Heart right ventricle (tissue), 16 donors: Measurements from ENCODE around the gene LUC7L. TPM values are rescaled to one million over a fixed set of nuclear protein-coding genes. Genes with fewer than 3 reads are reported as not detected.
"Not testable (repeated sequence)": the region's sequence is repeated elsewhere in the genome, so short reads cannot be mapped to it uniquely, and the experiment has no call there.

Source experiments
- ATAC-seq, 8 donors: fragments of 200-7000 bp; cut with Tn5 transposase; one replicate each; pipeline ENCODE4 v1.9.1; 2020; ENCODE audit warnings: mild to moderate bottlenecking in 8 of 8, moderate library complexity in 8 of 8, moderate number of reproducible peaks in 1 of 8
- DNase-seq, 2 donors: peaks; one replicate each; pipeline ENCODE4 v3.0.0-alpha.2; 2020
- H3K27ac ChIP-seq, 10 donors: fragments of 200-600 bp; sonication (generic) in 2 of 10; one replicate each; pipeline versions ENCODE4 v1.5.0 to v1.8.0; 2020 to 2022; ENCODE audit warnings: mild to moderate bottlenecking in 3 of 10
- H3K27me3 ChIP-seq, 7 donors: fragments of 200-600 bp; one replicate each; pipeline ENCODE4 v1.8.0; 2021 to 2022; ENCODE audit warnings: mild to moderate bottlenecking in 2 of 7
- H3K36me3 ChIP-seq, 9 donors: fragments of 200-600 bp; sonication (generic) in 1 of 9; one replicate each; pipeline versions ENCODE4 v1.5.0 to v1.8.0; 2020 to 2022; ENCODE audit warnings: mild to moderate bottlenecking in 2 of 9
- H3K4me1 ChIP-seq, 9 donors: fragments of 200-600 bp; sonication (generic) in 1 of 9; one replicate each; pipeline versions ENCODE4 v1.5.0 to v1.8.0; 2020 to 2022; ENCODE audit warnings: mild to moderate bottlenecking in 4 of 9
- H3K4me3 ChIP-seq, 10 donors: fragments of 200-600 bp; sonication (generic) in 2 of 10; one replicate each; pipeline versions ENCODE4 v1.5.0 to v1.8.0; 2020 to 2022; ENCODE audit warnings: mild to moderate bottlenecking in 7 of 10, moderate library complexity in 2 of 10
- H3K9me3 ChIP-seq, 11 donors: fragments of 200-600 bp in 10 of 11; sonication (generic) in 2 of 11; one replicate each; pipeline versions ENCODE4 v1.5.0 to v1.8.0; 2013 to 2022; ENCODE audit warnings: mild to moderate bottlenecking in 2 of 11, control low read depth in 1 of 11, moderate library complexity in 1 of 11
- CTCF ChIP-seq, 9 donors: fragments of 200-600 bp; sonication (generic) in 2 of 9; IDR thresholded peaks; one replicate each; pipeline versions ENCODE4 v1.5.0 to v1.8.0; 2021 to 2022; ENCODE audit warnings: antibody characterized with exemption in 9 of 9, mild to moderate bottlenecking in 5 of 9, moderate library complexity in 1 of 9
- WGBS, 2 donors: extraction: QIAGEN DNeasy Blood & Tissue Kit; methylation state at CpG; one replicate each; pipeline ENCODE4 v1.1.7; 2013; ENCODE audit warnings: inconsistent platforms in 1 of 2; 5-methylcytosine and 5-hydroxymethylcytosine counted together
- intact Hi-C, 10 donors: fragments of 100-400 bp; cut with DNase I; formaldehyde crosslinking; loops; one replicate each; pipeline versions ENCODE4 v1.11.1 to v1.14.2; 2022
- polyA plus RNA-seq, 2 donors: library from polyadenylated mRNA; stranded (reverse); fragments of 200-250 nt; gene quantifications; one replicate each; pipeline ENCODE4 v1.2.3, GENCODE V29; 2013
- total RNA-seq, 10 donors: library from RNA; stranded (reverse); fragmentation: NEBNext Ultra II Directional in 3 of 10; extraction: Animal tissue kit (Norgen Biotek cat#: 25700) in 3 of 10; gene quantifications; one replicate each; pipeline versions ENCODE4 v1.2.1 to v1.2.4, GENCODE V29; 2021 to 2023
- donor health status: Arrhythmogenic right ventricular cardiomyopathy.
- donor health status: ischemic (EF 13 %, LVEDD 7.1; RV severe dilation, severe dysfunction).
- donor health status: healthy with polysubstance abuse.
- donor health status: DM: no; HTN: yes; CAD: no.
- donor health status: DM: no; HTN: no; CAD: no.
- donor health status: ischemic (EF 25% LVEDD 6.9; RV normal size, moderate dysfunction).
- donor health status: ischemic (EF 25% LVEDD 5.7; RV mildly dilated, moderate dysfunction).
- donor health status: healthy.
- donor health status: DM: yes; HTN: yes; CAD: no.
- donor health status: Ischemic cardiomyopathy.
- donor health status: ischemic (EF 35%, LVEDD 5.7; RV mildly dilated, moderate dysfunction).
- donor health status: nonischemic (EF 11% LVEDD 7.7; RV severe dilation, severe dysfunction).
- donor health status: DM: yes; HTN: yes; CAD: no.
- donor health status: PGD.
- donor health status: ischemic (EF 29% LVEDD 5.4; RV normal size, mild dysfunction).
- donor health status: nonischemic (EF 23%, LVEDD 6.1; RV moderate dilation, normal function).

Gene LUC7L
- total and polyA plus RNA-seq, 12 donors: 14.4 to 139 (median 20.8) TPM

DNA sequence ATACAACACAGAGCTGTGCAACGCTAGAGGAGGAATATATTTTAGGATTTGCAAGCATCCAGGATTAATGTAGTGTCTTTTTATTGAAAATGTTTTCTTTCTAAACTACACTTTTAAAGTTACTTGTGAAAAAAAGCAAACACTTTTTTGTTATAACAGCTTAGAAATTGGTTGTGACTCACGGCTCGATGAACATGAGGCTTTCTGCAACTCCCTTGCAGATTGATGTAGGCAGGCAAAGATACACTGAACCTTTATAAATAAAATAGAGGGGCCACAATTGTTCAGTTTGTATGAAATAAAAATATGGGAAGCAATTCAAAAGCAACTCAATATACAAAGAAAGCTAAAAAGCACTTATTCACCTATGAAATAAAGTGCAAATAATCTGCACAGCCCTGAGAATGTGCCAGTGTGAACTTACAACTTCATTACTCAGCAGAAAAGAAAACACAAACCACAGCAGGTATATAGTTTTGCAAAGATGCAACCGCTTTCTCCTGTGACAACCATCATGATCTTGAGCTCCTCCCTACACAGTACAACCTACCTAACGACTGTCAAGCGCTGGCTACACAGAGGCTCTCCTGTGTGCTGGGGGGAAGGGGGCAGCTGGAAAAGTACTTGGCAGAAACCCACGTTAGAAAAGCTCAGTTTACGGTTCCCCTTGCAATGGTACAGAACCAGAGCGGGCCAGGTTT, 948 bp downstream of the LUC7L start:
- DNase-seq: no peak
- Histone ChIP-seq H3K36me3 (peaks cover 0 to 49% (median 38%) of the 10 kb centered on the region in 9 donors), H3K4me3 (peak overlapping the region; percentile 76 to 97 (median 86)), H3K4me1 (peaks cover 5 to 27% (median 23%) of the 10 kb centered on the region in 9 donors), H3K27me3 (no peaks in the 10 kb centered on the region), H3K9me3 (no peaks in the 10 kb centered on the region), H3K27ac (peak overlapping the region in 9 of 10 donors; percentile 96 to 100 (median 98))
- TF ChIP-seq CTCF (IDR thresholded peaks at IDR 0.05): no peak
- intact Hi-C loops: loop anchor here in 3 of 10 donors (5.0 to 10.0 kb wide), 2 partner anchors 124 to 126 kb away; partner anchors contain the start of gene AXIN1 (in 3 of the 3)
- WGBS, 2 donors: 22 to 23% methylated on average over 9 of the region's 9 CpGs
- peak in 4 of 8 donors; percentile 10 to 29 (median 17) for ATAC-seq

DNA sequence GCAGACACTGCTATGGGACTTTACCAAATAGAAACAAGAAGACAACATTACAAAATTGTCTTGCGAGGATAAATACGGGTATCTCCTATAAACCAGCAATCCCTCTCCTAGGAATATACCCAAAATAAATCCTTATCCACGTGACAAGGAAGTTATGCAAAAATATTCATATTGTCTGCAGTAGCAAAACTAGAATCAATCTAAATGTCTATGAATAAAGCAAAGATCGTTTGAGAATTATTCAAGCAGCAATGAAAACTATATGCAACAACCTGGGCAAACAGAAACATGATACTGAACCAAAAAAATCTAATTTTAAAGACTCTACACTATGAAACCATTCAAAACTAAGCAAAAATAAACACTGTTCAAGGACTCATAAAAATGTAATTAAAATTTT, 9.2 kb downstream of the LUC7L start:
- Histone ChIP-seq H3K4me1 (no peaks in the 10 kb centered on the region), H3K27ac (no peak overlapping the region), H3K9me3 (no peaks in the 10 kb centered on the region), H3K36me3 (peaks cover 0 to 100% (median 74%) of the 10 kb centered on the region in 9 donors), H3K27me3 (no peaks in the 10 kb centered on the region), H3K4me3 (no peak overlapping the region)
- no peak for ATAC-seq
- WGBS, 2 donors: 59 to 73% methylated on average over 4 of the region's 4 CpGs
- DNase-seq: no peak
- no peak for TF ChIP-seq CTCF (IDR thresholded peaks at IDR 0.05)
- intact Hi-C loops: loop anchor here in 1 of 10 donors (10.0 kb wide), 1 partner anchor 135 kb away; the partner anchor contains the start of gene AXIN1

- Histone ChIP-seq H3K36me3 (peaks cover 0 to 100% (median 46%) of the 10 kb centered on the region in 9 donors), H3K27me3 (no peaks in the 10 kb centered on the region), H3K4me3 (no peak overlapping the region), H3K27ac (peak overlapping the region in 4 of 10 donors; percentile 1 to 61 (median 32)), H3K9me3 (no peaks in the 10 kb centered on the region), H3K4me1 (peaks cover 0 to 23% (median 6%) of the 10 kb centered on the region in 9 donors)
- no peak for TF ChIP-seq CTCF (IDR thresholded peaks at IDR 0.05)
- intact Hi-C loops: no loop called here
- peak in 4 of 8 donors; percentile 51 to 82 (median 58) for ATAC-seq
- 81 to 94% methylated on average over 3 of the region's 3 CpGs for WGBS, 2 donors
- DNase-seq: no peak
Measured at GRCh38 chr16:212999-213398, 16.2 kb downstream of the LUC7L start.

DNA sequence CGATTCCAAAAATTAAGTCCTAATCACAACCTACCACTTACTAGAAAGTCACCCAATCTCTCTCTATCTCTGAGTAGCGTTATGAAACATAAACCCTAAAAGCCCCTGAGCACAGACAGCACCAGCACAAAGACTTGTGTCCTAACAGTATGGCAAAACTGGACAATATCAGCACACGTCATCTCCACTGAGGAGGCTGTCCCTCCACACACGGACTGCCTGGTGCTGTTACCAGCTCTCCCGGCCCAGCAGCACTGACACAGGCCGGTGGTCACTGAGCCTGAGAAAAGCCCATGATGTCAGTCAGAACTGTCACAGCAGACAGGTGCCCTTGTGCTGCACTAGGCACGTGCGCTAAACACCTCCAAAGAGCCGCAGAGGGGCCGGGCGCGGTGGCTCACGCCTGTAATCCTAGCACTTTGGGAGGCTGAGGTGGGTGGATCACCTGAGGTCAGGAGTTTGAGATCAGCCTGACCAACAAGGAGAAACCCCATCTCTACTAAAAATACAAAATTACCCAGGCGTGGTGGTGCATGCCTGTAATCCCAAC, 17.5 kb downstream of the LUC7L start:
- Histone ChIP-seq H3K4me1 (peaks cover 0 to 23% (median 6%) of the 10 kb centered on the region in 9 donors), H3K36me3 (peaks cover 0 to 100% (median 45%) of the 10 kb centered on the region in 9 donors)
- H3K9me3 ChIP-seq, intact Hi-C loops, DNase-seq, H3K27me3 ChIP-seq, H3K27ac ChIP-seq, H3K4me3 ChIP-seq: not testable (repeated sequence)
- ATAC-seq: peak in 3 of 8 donors; percentile 53 to 55 (median 55)
- WGBS, 2 donors: 86 to 88% methylated on average over 14 of the region's 14 CpGs

- WGBS, 2 donors: 91 to 94% methylated on average over 4 of the region's 4 CpGs
- H3K9me3 ChIP-seq, DNase-seq, H3K4me3 ChIP-seq, H3K27ac ChIP-seq, intact Hi-C loops, H3K27me3 ChIP-seq, ATAC-seq: not testable (repeated sequence)
- Histone ChIP-seq H3K36me3 (peaks cover 0 to 100% (median 54%) of the 10 kb centered on the region in 9 donors), H3K4me1 (peaks cover 3 to 23% (median 6%) of the 10 kb centered on the region in 9 donors)
Measured at GRCh38 chr16:209359-209758, 19.9 kb downstream of the LUC7L start.

GRCh38 chr16:204046-204445, 25.2 kb downstream of the LUC7L start:
- H3K27me3 ChIP-seq, ATAC-seq, H3K4me3 ChIP-seq, intact Hi-C loops, H3K9me3 ChIP-seq, H3K27ac ChIP-seq, H3K4me1 ChIP-seq, DNase-seq: not testable (repeated sequence)
- WGBS, 2 donors: 93 to 96% methylated on average over 9 of the region's 9 CpGs
- peaks cover under 1 to 100% (median 76%) of the 10 kb centered on the region in 9 donors for H3K36me3 ChIP-seq
